ENCODE data around the gene RPS6KC1. TPM values are rescaled to one million over a fixed set of nuclear protein-coding genes. Genes with fewer than 3 reads are reported as not detected.
"Not testable (repeated sequence)": the region's sequence is repeated elsewhere in the genome, so short reads cannot be mapped to it uniquely, and the experiment has no call there.

Gene RPS6KC1
- total RNA-seq: 8.5 TPM

DNA sequence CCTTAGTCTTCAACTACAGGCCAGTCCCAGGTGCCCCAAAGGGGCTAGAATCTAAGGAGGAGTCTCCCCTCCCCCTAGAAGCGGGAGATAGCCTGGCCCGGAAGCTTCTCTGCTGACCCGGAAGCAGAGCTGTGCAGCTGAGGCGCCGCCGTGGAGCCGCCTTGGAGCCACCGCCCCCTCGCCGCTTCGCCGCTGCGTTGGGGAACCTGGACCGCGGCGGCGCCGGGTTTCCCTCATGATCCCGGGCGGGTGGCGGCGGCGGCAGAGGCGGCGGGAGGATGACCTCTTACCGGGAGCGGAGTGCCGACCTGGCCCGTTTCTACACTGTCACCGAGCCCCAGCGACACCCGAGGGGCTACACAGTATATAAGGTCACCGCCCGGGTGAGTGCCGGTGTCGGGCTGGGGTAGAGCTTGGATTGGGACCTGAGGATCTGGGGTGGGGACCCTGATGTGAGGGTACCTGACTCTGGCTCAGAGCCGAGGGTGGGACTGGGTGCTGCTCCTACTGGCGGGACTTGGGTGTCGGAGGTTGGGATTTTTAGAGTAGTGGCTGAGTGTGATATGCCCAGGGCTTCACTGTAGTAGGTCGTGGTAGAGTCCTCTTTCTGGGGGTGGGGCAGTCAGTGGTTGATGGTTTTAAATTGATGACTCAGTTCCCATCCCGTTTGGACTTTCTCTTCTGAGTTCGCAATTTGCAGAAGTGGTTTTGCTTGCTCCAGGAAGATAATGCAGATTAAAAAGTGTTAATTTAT is at the start of gene RPS6KC1:
Gene RPS6KC1 (plus strand): TSS at position 115 of the 754 bp plus-strand sequence. CDS start 164 bp downstream, at position 279.
- peak; percentile 98 for ATAC-seq

GRCh38 chr1:213003256-213003655 is 47.8 kb upstream of the RPS6KC1 start:
- ATAC-seq: no peak

DNA sequence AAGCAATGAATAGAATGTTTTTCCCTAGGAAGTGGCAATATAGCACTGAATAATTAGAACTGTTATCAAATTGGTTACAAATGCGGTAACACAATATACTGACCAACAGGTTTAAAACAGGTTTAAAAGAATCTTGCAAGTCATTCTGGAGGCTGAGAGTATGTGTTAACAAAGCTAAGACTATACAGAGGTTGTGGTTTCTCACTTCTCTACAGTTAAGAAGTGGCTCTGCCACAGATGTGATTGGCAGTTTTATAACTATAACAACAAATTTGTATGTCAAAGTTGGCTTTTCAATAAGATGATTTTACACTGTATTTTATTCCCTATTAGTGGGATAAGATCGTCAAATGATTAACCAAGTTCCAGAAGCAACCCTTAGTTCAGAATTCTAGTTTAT is 42.5 kb upstream of the RPS6KC1 start:
- no peak for ATAC-seq

GRCh38 chr1:213014642-213015041 is 36.4 kb upstream of the RPS6KC1 start:
- no peak for ATAC-seq

DNA sequence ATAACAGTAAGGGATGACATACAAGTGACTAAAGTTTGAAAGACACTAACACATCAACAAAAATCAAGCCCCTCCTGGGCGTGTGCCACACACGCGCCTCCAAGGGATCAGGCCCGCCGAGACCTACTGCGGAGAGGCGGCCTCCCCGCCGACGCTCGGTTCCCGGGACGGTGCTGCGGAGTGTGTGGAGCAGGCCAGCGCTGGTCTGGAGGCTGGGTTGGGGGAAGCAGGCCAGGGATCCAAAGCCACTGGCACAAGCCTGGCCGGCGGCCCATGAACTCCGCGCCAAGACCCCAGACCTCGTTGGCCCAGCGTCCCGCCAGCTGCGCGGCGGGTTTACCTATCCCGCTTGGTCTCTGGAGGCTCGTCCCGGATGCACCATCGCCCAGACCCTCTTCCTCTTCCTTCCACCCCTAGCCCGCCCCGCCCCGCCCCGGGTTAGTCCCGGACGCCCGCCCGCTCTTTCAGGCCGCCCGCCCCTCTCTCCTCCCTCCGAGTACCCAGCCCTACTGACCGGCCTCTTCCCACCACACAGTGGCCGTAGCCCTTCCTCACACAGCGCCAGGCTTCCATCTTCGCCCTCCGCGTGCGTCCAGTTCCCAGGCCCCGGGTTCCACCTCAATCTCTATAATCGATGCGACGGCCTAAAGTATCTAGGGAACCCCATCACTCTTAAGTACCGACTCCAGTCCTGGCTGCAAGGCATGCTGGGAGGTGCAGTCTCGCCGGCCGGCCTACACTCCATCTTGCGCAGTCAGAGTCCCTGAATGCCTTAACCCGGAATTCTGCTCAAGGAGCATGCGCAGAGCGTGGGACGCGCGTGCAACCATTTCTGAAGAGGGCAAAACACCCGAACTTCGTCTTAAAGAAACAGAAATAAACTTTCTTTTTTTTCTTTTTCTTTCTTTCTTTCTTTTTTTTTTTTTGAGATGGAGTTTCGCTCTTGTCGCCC is 35.7 kb upstream of the RPS6KC1 start, which contains the start of gene ANGEL2:
Gene ANGEL2 (minus strand): TSS at position 769 of the 952 bp plus-strand sequence. CDS start 196 bp downstream, at position 573.
- peak; percentile 99 for ATAC-seq

DNA sequence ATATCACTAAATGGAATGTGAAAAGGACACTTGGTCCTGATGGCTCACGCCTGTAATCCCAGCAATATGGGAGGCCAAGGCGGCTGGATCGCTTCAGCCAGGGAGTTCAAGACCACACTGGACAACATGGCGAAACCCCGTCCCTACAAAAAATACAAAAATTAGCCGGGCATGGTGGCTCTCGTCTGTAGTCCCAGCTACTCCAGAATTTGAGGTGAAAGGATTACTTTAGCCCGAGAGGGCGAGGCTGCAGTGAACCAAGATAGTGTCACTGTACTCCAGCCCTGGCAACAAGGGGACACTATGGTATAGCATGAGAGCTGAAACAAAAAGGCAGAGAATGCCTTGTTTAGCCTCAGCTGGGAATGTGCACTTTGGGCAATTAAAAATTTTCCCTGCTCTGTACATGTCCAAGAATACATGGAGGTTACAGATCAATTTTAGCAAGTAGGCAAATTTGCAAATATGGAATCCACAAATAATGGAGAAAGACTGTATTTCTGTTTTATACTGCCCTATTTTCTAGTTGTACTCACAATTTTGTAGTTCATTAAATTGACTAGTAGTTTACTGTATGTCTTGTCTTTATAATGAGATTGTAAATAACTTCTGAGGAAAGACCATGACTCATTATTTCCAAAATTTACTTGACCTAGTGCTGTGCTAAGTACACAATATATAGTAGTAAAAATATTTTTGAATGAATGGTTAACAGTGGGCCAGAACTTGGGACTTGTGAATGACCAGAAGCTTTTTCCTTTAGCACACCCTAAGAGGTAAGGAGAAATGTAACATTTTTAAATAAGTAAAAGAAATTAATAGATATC is 33.4 kb upstream of the RPS6KC1 start:
- no peak for ATAC-seq

DNA sequence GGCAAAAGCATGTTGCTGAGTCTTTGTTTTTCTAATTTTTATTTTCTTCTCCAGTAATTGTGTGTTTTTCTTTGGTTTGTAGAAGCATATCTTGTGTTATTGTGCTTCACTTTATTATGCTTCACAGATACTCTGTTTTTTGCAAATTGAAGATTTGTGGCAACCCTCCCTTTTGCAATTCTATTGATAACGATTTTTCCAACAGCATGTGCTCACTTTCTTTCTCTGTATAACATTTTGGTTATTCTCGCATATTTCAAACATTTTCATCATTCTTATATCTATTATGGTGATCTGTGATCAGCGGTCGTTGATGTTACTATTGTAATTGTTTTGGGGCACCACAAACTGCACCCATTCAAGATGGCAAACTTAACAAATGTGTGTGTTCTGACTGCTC is 31.6 kb upstream of the RPS6KC1 start:
- no peak for ATAC-seq

DNA sequence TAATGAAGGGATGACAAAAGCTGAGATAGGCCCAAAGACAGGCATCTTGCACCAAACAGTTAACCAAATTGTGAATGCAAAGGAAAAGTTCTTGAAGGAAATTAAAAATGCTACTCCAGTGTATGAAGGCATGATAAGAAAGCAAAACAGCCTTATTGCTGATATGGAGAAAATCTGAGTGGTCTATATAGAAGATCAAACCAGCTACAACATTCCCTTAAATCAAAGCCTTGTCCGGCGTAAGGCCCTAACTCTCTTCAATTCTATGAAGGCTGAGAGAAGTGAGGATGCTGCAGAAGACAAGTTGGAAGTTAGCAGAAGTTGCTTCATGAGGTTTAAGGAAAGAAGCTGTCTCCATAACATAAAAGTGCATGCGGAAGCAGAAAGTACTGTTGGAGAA is 31.0 kb upstream of the RPS6KC1 start:
- no peak for ATAC-seq

GRCh38 chr1:213027024-213027423 is 24.0 kb upstream of the RPS6KC1 start:
- not testable (repeated sequence) for ATAC-seq

DNA sequence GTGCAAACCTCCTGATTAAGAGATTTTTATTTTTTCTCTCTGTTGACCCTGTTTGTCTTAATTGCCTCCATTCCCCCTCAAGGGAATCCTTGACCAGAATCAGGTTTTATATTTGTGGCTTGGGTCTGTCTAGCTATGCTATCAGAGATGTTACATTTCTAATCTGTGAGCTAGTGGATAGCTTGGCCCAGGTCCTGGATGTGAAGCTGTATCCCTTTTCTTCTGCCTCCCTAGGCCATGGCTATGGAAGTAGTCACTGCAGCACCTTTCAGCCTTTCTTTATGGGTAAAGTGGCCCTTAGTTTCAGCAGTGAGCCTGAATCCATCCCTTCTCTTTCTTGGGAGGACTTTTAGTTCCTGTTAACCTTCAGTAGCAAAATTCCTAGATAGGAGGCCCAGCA is 18.4 kb upstream of the RPS6KC1 start:
- no peak for ATAC-seq

- ATAC-seq: no peak
Measured at GRCh38 chr1:213034713-213035112, 16.3 kb upstream of the RPS6KC1 start.

DNA sequence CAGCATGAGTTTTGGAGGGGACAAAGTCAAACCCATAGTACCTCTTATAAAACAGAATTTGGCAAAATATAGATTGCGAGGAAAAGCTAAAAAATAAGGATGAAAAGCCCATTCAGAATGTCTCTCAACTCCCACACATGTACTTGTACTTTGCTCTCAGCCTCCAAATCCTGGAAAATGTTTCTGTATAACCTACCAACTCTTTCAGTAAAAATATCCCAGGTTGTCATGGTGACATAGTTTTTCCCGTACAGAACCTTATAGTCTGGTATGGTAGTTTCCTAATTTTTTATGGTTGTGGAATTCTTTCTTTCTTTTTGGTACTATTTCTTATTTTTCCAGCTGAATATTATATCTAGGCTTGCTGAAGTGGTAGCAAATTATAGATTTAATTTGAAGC is 15.5 kb upstream of the RPS6KC1 start:
- ATAC-seq: no peak

- no peak for ATAC-seq
Measured at GRCh38 chr1:213041443-213041842, 9.6 kb upstream of the RPS6KC1 start.

GRCh38 chr1:213045321-213046226 is 5.5 kb upstream of the RPS6KC1 start:
- ATAC-seq: not testable (repeated sequence)

- ATAC-seq: no peak
Measured at GRCh38 chr1:213049232-213049631, 1.8 kb upstream of the RPS6KC1 start.

DNA sequence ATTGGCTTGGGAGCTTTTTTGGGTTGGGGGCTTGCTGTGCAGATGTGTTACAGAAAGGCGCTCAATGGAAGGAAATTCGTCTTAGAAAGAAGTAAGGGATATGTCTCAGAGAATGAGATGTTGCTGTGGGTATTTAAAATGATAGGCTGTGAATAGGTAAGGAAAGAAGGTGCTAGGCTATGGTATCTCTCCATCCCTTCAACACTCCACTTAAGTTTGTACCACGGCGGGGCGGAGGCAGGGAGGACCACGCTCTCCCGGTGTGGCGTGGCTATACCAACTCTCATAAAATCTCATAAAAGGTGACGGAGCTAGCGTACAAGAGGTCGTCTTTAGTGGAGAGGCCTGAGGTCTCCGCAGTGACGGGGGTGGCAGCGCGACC is 305 bp upstream of the RPS6KC1 start:
- ATAC-seq: peak; percentile 44

DNA sequence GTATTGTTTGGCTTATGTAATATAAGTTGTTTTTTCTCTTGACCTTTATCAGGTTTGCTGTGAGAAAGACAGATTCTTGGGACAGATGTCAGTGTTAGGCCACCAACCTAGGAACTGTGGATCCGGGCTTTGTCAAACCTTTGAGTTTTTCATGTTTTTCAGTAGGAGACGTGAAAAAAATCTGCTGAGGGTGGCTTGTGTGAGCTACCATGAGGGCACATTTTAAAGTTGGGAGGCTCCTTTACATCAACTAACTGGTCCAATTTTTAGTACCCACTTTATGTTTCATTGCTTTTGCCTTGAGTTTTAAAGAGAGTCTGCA is 801 bp downstream of the RPS6KC1 start:
- ATAC-seq: no peak

DNA sequence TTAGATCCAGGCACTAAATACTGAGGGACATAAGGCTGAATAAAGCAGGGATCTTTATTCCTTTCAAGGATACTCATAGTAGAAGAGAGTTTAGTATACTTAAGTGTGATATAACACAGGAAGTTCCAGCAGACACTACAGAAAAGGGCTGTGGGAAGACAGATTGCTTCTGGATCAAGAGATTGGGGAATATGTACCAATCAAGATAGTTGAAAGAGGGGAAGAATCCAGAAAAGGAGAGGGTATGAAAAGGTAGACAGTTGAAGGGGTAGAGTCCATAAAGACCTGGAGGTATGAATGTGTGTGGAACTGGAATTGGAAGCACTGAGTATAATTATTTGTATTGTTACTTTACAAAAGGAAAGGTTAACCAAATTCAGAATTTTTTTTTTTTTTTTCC is 2.4 kb downstream of the RPS6KC1 start:
- no peak for ATAC-seq

DNA sequence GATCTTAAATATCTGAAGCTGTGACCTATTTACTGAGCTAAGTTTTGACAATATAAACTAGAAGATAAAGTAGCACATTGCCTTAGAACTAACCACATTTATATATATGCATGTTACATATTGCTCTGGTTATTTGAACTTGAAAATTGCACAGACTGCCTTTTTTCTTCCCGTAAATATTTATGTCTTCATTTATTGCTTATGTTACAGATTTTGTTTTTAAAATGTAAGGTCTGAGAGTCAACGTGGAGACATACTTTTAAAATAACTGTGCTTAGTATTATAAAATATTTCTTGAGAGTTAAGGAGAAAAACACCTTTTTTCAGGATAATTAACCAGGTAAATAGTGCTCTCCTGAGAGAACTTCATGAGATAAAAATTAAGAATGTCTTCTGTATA is 3.1 kb downstream of the RPS6KC1 start:
- no peak for ATAC-seq

DNA sequence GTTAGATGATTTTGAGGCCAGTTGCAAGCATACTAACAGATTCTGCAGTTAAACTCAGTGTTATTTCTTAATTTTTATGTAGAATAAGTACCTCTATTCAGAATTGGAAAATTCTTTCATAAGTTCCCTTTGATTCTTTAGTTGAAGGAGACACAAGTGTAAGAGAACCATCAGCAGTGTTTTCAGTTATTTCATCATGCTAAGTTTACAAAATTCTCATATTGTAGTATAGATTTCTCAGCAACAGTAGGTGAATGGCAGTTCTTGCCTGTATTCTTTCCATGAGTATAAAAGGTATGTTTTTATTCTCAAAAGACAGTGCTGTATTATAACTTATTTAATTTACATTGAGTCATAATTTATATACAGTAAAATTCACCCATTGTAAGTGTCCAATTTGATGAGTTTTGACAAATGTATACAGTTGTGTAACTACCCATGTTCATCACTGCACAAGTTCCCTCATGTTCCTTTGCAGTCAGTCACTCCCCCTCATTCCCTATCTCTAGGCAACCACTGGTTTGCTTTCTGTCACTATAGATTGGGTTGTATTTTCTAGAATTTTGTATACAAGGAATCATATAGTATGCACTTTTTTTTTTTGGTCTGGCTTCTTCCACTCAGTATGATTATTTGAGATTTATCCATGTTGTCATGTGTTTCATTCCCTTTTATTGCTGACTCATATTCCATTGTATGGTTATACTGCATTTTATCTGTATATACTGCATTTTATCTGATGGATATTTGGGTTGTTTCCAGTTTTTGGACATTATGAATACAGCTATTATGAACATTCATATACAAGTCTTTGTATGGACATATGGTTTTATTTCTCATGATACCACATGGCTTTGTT is 3.9 kb downstream of the RPS6KC1 start:
- peak; percentile 45 for ATAC-seq

GRCh38 chr1:213055767-213056166 is 4.7 kb downstream of the RPS6KC1 start:
- no peak for ATAC-seq

Measured in esophagus mucosa (tissue), 1 donor.